DOHH2 (cell line): Measurements from ENCODE around the gene TMEM181.

Experiments
- EZH2phosphoT487 ChIP-seq: fragments of 200-600 bp; sonication (generic); IDR thresholded peaks from 2 replicates; pipeline ENCODE4 v1.6.1; 2017; ENCODE audit warnings: borderline replicate concordance, mild to moderate bottlenecking, antibody characterized with exemption, low read length, moderate library complexity, mixed read lengths
- TF ChIP-seq, protein P1 (sequence below): fragments of 200-600 bp; sonication (generic); IDR thresholded peaks from one replicate; pipeline ENCODE4 v1.5.1; 2014; ENCODE audit warnings: antibody characterized with exemption, mild to moderate bottlenecking, low read depth, low read length; ENCODE audit not compliant: poor library complexity, severe bottlenecking

GRCh38 chr6:158568549-158568948 is 8.7 kb downstream of the TMEM181 start:
- TF ChIP-seq, protein P1, sequence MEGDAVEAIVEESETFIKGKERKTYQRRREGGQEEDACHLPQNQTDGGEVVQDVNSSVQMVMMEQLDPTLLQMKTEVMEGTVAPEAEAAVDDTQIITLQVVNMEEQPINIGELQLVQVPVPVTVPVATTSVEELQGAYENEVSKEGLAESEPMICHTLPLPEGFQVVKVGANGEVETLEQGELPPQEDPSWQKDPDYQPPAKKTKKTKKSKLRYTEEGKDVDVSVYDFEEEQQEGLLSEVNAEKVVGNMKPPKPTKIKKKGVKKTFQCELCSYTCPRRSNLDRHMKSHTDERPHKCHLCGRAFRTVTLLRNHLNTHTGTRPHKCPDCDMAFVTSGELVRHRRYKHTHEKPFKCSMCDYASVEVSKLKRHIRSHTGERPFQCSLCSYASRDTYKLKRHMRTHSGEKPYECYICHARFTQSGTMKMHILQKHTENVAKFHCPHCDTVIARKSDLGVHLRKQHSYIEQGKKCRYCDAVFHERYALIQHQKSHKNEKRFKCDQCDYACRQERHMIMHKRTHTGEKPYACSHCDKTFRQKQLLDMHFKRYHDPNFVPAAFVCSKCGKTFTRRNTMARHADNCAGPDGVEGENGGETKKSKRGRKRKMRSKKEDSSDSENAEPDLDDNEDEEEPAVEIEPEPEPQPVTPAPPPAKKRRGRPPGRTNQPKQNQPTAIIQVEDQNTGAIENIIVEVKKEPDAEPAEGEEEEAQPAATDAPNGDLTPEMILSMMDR, result no peak
- TF ChIP-seq EZH2phosphoT487, result no peak
